GM19452 (cell line): ENCODE results near the gene KCNQ1.

Experiments used
- ATAC-seq: cut with Tn5 transposase; IDR thresholded peaks from one replicate; pipeline ENCODE4 v1.9.1; 2021; ENCODE audit not compliant: unreplicated experiment

The KCNQ1 gene

GRCh38 chr11:2752204-2752770 is 307.5 kb downstream of the KCNQ1 start:
- ATAC-seq: no peak

GRCh38 chr11:2752923-2753322 is 308.1 kb downstream of the KCNQ1 start:
- ATAC-seq: no peak

- no peak for ATAC-seq
These were observed 309.2 kb downstream of the KCNQ1 start for GRCh38 chr11:2754008-2754407.

GRCh38 chr11:2755071-2755470 is 310.3 kb downstream of the KCNQ1 start:
- no peak for ATAC-seq

- ATAC-seq: no peak
These were observed 313.9 kb downstream of the KCNQ1 start for GRCh38 chr11:2758751-2759150.

GRCh38 chr11:2759228-2760195 is 314.7 kb downstream of the KCNQ1 start:
- no peak for ATAC-seq

GRCh38 chr11:2760196-2760871 is 315.5 kb downstream of the KCNQ1 start:
- ATAC-seq: no peak

GRCh38 chr11:2761131-2762030 is 316.6 kb downstream of the KCNQ1 start:
- no peak for ATAC-seq

- ATAC-seq: no peak
These were observed 317.2 kb downstream of the KCNQ1 start for GRCh38 chr11:2762031-2762380.

- ATAC-seq: no peak
These were observed 317.6 kb downstream of the KCNQ1 start for GRCh38 chr11:2762451-2762850.

- no peak for ATAC-seq
These were observed 319.2 kb downstream of the KCNQ1 start for GRCh38 chr11:2763984-2764383.

GRCh38 chr11:2765491-2765890 is 320.7 kb downstream of the KCNQ1 start:
- ATAC-seq: no peak

GRCh38 chr11:2766166-2766565 is 321.4 kb downstream of the KCNQ1 start:
- ATAC-seq: no peak

GRCh38 chr11:2767071-2767470 is 322.3 kb downstream of the KCNQ1 start:
- ATAC-seq: no peak

- ATAC-seq: no peak
These were observed 323.0 kb downstream of the KCNQ1 start for GRCh38 chr11:2767801-2768200.

GRCh38 chr11:2768471-2769408 is 323.9 kb downstream of the KCNQ1 start:
- ATAC-seq: no peak

- ATAC-seq: no peak
These were observed 324.7 kb downstream of the KCNQ1 start for GRCh38 chr11:2769409-2770095.

GRCh38 chr11:2770096-2770751 is 325.4 kb downstream of the KCNQ1 start:
- no peak for ATAC-seq
